ENCODE results near the gene SLC35F3. TPM values are rescaled to one million over a fixed set of nuclear protein-coding genes. Genes with fewer than 3 reads are reported as not detected.

The SLC35F3 gene
- total and polyA plus RNA-seq, 9 of the 15 experiments (the other 6 are each of a cell fraction or from before 2014, with no cell fraction given): 0.04 to 0.07 (median 0.04) TPM; not detected in 6

GRCh38 chr1:234014208-234014607, 109.7 kb downstream of the SLC35F3 start (continued):
- no peak for TF ChIP-seq RBM14 (IDR thresholded peaks at IDR 0.05; ENCODE audit: borderline replicate concordance, insufficient read depth, low read depth, low read length)
- TF ChIP-seq CBX3 (IDR thresholded peaks at IDR 0.05; ENCODE audit: borderline replicate concordance in 1 of 2, low read length in 2 of 2): no peak

- H3K79me2 ChIP-seq (ENCODE audit: control insufficient read depth, insufficient read depth, low read length): no peaks in the 10 kb centered on the region
- no peaks in the 10 kb centered on the region for H3K4me1 ChIP-seq (replicated peaks in 1 of 2; ENCODE audit: control insufficient read depth in 2 of 2, insufficient read depth in 2 of 2, low read length in 2 of 2)
- H3K4me3 ChIP-seq: no peak overlapping the region
- WGBS (ENCODE audit: insufficient coverage, low coverage, missing lambda C conversion rate): 1% methylated on average over 4 of the region's 4 CpGs
- H3K36me3 ChIP-seq (ENCODE audit: control insufficient read depth, insufficient read depth, low read length): no peaks in the 10 kb centered on the region
- no peak overlapping the region for H2AFZ ChIP-seq (ENCODE audit: low read depth, low read length)
- ATAC-seq (no peak), DNase-seq (ENCODE audit: extremely low read depth in 1 of 4, low spot score in 3 of 4) (no peak), FAIRE-seq (no peak)
- H3K4me2 ChIP-seq (ENCODE audit: insufficient read depth, low read length): no peak overlapping the region
- TF ChIP-seq PHTF2 (CRISPR knock-in tag; IDR thresholded peaks at IDR 0.05) (no peak), SAFB2 (IDR thresholded peaks at IDR 0.05; ENCODE audit: borderline replicate concordance, low read depth, low read length, severe bottlenecking) (no peak), FOXM1 (IDR thresholded peaks at IDR 0.05; ENCODE audit: low read depth) (no peak), FOXM1 (CRISPR knock-in tag; IDR thresholded peaks at IDR 0.05; ENCODE audit: low read depth) (no peak)
- no peak overlapping the region for H3K9ac ChIP-seq (ENCODE audit: insufficient read depth in 1 of 2, low read depth in 2 of 2, low read length in 2 of 2)
- ChIA-PET POLR2A (interaction anchor here (1.0 kb wide), 1 partner anchor 9 kb away, joined by 5 read pairs; no protein-coding TSS in a partner anchor), CTCF (ENCODE audit: low intra/inter-chr PET ratio) (no interaction called here)
- no peaks in the 10 kb centered on the region for H3K9me3 ChIP-seq (replicated peaks; ENCODE audit: control insufficient read depth, insufficient read depth, low read depth, low read length)
- no peaks in the 10 kb centered on the region for H4K20me1 ChIP-seq (replicated peaks; ENCODE audit: control insufficient read depth, insufficient read depth, low read length)
- no peaks in the 10 kb centered on the region; a peak in 1 of 5 replicates for H3K27me3 ChIP-seq (ENCODE audit: control insufficient read depth in 2 of 2, insufficient read depth in 2 of 2, low read length in 2 of 2)
- H3K27ac ChIP-seq (ENCODE audit: extremely low read depth, low read depth, low read length): no peak overlapping the region
- H3K9me1 ChIP-seq (ENCODE audit: control insufficient read depth, insufficient read depth, low read length): no peaks in the 10 kb centered on the region
- in situ Hi-C loops (cut with MboI): no loop called here
- intact Hi-C loops (cut with micrococcal nuclease): no loop called here
- BruUV-seq (replicated peaks): no TSS peak
Measured at GRCh38 chr1:234018816-234019215, 114.3 kb downstream of the SLC35F3 start.

Data from K562 (cell line).